ELR (cell line): ENCODE results near the gene RUNX2.

Experiments
- DNase-seq: peaks from one replicate; pipeline ENCODE4 v3.0.0-alpha.2; 2015; ENCODE audit warnings: low read depth

Gene RUNX2

DNA sequence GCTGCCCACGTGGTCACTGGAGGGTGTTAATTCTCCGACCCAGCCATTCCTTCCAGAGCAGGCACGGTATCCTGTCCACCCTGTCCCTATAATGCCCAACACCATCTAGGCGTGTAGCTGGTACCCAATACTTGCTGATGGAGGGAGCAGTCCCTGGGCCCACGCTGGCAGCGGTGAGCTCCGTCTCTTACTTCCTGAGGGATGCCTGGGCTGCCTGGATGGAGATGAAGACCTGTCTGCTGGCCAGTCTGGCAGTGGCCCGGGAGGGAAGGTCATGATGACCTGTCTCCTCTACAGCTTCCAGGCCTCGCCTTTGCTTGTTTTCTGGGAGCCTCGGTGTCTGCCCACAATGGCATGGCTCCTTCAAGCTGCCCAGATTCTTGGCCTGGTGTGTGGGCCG, 347.5 kb downstream of the RUNX2 start:
- DNase-seq, result no peak

DNA sequence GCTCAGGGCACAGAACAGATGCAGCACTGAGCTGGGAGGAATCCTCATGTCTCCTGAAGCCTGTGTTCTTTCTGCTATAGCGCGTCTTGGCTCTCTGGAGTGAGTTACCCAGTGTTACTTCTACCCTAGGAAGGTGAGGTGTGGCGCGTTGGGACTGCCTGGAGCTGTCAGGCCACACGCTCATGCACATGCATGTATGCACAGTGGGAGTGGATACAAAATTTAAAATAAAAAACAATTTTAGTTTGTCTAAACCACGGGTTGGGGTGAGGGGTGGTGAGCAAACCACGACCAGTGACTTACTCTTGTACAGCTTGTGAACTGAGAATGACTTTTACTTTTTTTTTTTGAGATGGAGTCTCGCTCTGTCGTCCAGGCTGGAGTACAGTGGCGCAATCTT, 348.2 kb downstream of the RUNX2 start:
- DNase-seq, result no peak

DNA sequence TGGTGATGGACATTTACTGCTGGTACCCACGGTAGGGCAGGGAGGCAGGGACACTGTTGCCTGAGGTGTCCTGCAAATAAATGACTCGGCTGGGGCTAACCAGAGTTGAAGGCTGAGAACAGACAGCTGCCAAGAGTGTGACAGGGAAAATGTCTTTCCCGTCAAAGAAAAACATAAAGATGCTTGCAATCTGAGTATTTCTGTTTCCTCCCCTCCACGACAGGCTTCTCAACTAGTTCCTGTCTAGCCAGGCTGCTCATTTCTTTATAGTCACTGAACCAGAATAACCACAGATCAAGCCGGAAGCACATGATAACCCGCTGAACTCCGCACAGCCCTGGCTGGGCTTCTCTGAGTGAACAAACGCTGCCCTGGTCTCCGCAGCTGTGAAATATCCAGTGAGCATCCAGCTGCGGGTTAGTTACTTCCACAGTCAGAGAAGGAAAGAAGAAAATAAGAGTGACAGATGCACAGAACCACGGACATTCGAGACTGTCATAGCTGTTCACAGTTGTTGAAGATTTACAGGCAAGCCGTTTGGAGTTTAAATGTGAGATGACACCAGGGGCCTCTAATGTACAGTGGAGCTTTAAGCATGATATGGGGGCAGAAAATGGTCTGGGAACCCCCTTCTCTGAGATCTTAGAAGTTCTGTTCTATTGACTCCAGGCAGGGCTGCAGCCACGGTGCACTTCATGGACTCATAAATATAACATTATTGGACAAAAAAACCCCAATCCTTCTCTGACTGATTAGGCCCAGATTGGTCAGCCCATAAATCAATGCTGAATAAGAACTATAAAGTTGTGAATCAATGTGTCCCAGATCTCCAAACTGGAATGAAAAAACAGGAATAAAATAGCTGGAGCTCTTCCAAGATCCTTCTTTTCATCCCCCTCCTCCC, 349.5 kb downstream of the RUNX2 start:
- no peak for DNase-seq

- no peak for DNase-seq
Observed at GRCh38 chr6:45678285-45678607, 350.1 kb downstream of the RUNX2 start.

DNA sequence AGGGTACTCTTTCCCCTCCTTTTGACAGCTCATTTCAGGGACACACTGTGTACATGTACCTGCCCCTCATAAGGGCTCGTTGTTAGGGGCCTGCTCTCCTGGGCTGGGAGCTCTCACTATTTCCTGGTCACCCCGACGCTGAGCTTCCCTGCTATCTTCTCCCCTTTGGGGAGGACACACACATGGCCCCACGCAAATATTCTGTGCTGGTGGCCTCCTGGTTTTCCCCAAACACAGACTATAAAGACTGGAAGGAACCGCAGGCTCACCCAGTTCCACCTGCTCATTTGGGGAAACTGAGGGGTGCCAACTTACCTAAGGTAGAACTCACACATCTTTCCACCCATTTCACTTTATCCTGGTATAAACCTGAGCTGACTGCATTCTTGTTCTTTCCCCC, 351.0 kb downstream of the RUNX2 start:
- DNase-seq, result no peak

DNA sequence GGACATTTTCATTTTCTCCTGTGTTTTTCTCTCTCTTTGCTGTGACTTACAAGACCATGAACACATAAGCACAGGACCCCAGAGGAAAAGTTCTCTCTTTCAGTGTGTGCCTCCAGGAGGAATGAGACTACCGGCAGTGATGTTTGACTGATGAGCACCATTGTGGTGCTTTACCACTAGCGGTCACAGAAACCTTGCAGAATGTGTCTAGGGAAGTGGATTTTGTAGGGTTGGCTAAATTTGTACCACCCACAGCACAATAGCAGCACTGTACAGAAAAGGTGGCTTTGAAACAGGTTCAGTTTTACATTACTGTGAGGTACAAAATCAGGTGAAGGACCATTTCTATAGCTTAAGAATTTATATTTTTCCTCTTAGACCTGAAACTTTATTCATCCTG, 351.5 kb downstream of the RUNX2 start:
- no peak for DNase-seq

DNA sequence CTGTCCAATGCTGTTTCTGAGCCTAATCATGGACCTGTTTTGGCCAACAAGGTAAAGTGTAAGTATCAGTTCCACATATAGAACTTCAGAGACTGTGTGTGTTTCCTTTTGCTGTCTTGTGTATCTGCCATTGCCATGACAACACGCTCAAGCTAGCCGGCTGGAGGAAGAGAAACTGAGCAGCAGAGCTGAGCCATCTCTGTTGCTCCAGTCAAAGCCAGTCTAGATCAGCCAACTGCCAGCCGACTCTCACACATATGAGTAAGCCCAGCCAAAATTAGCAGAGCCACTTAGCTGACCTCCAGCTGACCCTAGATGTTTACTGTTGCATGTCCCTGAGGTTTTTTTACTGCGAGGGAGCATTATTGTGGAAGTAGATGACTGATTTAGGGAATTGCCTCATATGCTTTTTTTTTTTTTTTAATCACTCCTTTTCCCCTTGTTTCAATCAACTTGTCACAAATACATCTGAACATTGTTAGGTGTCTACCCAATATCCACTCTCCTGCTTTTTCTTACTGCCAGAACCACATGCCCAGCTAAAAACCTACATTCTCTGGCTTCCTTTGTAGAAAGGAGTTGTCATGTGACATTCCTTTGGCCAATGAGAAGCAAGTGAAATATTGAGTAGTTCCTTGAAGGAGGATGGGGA, 353.9 kb downstream of the RUNX2 start:
- DNase-seq, result peak; percentile 69

- no peak for DNase-seq
Observed at GRCh38 chr6:45684476-45684875, 356.3 kb downstream of the RUNX2 start.

GRCh38 chr6:45685076-45685475, 356.9 kb downstream of the RUNX2 start:
- DNase-seq, result no peak

DNA sequence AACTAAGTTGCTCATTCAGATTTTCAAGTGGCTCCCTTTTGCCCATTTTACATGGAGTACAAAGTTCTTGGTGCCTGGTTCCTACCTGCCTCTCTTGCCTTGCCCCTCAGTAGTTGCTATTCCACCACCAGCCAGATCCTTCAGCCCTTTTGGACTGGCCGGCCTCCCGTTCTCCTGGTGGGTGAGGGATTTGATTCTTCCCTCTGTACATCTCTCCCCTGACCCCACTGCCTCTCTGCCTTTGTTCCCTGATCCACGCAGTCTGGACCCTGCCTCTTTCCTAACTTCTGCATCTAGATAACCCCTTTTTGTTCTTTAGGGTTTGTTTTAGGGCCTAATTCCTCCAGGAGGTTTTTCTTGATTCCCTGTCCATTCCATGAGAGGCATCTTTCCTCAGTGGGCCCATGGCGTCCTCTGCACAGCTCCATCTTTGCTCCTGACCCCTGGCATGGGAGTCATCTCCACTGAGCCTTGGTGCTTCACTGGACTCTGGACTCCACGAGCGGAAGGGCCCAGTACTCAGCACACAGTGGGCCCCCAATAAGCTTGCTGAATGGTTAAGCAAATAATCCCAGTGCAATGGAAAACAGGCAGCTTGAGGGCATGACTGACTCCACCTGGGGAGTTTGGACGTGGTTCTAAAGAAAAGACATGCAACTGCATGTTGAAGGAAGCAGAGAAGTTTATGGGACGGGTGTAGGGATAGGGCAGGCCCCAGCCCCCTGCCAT, 358.9 kb downstream of the RUNX2 start:
- DNase-seq, result no peak

DNA sequence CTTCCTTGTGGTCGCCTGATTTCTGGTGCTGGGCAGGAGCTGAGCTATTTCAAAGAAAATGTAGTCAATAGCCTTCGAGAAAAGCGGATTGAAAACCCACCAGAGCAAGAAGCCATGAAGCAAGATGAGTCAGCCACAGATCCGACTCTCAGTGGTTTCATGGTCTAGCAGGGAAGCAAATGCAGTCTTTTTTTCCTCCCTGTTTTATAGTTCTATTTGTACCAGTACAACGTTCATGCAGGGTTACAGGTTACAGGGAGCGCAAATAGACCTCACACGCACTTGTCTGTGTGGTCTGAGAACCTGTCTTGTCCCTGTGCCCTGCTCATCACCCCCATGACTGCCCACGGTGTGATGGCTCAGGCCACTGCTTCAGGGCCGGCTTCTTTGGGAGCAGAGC, 359.4 kb downstream of the RUNX2 start:
- DNase-seq, result no peak

DNA sequence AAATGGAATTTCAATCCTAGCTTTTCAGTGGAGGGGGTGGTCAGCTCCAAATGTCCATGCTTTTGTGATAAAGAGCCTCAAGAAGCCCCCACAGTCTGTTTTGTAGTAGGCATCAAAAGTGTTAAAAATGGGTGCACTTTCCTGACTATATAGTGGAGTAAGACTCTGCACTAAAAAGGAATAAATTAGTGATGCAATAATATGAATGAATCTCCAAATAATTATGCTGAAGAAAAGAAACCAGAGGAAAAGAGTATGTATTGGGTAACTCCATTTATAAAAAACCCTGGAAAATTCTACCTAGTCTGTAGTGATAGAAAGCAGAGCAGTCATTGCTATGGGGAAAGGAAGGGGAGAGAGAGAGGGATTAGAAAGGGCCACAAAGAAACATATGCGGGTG, 360.1 kb downstream of the RUNX2 start:
- DNase-seq, result no peak

DNA sequence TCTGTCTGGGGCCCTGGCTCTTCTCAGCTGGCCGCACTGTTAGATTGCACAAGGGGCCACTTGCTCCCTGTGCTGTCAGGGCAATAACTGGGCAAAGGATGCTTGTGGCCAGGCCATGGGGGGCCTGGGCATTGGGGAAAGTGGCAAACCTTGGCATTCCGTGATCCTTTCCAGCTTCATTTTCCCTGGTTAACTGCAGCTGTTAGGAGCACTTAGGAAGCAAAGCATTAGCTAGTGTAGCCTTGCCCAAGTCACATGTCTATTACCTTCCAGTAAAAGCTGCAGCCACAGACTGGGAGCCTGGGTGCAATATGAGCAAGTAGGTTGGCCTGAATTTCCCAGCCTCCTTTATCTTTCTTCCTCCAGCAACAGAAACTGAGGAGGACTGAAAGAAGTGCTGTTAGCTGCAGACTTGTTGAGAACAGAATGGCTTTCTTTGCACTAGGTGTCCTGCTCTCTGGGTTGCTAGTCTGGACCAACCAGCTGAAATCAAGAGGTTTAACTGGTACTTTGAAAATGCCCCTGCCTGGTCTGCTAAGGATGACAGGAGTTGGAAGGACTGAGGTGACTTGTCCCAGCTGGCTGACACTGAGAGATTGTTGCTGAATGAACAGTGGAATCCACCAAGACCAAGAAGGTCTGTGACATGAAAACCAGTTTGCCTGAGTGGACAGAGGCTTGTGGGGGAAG, 361.9 kb downstream of the RUNX2 start:
- DNase-seq, result no peak

DNA sequence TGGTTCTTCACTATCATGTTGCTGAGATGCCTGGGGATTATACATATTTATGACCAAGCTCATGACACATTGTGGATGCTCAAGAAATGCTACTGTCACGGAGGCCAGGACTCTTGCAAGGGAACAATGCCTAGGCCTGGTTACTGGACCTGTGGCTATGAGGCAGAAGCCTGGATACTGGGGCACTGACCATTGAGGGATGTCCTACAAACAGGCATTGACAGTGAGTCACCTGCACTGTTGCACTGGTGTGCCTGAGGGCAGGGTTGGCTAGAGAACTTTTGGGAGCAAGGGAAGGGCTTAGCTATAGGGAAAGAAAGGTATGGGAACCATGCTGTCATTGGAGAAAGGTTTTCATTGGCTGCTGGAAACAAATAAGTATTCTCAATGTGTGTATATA, 362.7 kb downstream of the RUNX2 start:
- peak; percentile 75 for DNase-seq

DNA sequence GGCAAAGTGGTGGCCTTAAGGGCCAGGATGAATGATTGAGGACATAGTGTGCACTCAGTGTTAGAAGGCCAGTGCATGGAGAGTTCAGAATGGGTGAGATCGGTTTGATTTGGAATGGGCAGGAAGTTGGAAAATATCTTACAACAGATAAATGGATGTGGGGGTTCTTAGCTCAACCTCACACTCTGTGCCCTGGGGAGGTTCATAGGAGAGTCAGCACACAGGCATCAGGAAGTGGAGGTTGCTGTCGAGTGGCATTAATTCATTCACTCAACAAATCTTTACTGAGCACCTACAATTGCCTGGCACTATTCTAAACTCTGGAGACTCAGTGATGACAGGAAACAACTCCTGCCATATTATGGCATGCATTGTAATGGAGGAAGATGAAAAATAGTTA, 363.3 kb downstream of the RUNX2 start:
- DNase-seq, result peak; percentile 68

DNA sequence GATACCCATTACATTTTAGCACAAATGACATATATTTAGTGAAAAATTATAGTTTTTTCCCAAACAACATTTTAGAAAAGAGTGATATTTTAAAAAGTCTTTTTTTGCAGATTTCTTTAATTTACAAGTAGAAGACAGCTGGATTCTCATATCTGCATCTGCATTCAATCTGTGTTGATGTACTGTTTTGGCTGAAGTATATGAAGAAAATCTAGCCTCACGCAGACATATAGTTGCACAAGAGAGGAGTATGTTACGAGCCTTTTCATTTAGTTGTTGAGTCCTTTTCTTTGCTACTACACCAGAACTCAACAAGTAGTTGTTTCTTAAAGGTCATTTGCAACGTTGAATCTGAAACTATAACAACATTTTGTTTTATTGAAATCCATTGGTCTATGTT, 363.9 kb downstream of the RUNX2 start:
- DNase-seq, result no peak

DNA sequence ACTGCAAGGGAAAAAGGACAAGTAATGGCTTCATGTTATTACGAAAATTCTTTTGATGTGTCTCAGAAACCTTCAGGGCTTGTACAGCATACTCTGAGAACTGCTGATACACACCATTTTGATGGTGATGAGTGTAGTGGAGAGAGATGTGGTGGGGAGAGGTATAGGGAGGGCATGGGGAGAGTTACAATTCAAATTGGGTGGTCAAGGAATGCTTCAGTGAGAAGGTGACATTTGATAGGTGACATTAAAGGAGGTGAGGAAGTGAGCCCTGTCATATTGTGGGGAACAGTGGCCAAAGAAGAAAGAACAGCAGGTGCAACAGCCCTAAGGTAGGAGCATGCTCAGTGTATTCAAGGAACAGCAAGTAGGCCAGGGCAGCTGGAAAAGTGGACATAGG, 368.6 kb downstream of the RUNX2 start:
- DNase-seq, result peak; percentile 59

DNA sequence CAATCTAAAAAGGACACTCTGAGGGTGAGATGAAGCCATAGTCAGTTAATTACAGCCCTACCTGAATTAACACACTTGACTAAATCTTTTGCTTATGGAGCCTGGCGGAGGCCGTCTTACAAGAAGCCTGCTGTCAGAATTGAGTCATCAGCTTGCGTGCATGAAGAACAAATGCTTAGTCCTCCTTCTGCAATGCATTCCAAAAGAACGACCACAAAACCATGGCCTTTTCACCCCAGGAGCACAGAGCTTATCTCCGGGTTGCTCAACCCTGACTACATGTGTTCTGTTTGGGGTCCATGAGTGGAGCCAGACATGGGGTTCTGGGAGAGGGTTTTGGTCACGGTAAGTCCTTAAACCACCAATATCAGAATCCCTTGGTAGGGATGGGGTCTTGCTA, 369.5 kb downstream of the RUNX2 start:
- DNase-seq, result peak; percentile 99

DNA sequence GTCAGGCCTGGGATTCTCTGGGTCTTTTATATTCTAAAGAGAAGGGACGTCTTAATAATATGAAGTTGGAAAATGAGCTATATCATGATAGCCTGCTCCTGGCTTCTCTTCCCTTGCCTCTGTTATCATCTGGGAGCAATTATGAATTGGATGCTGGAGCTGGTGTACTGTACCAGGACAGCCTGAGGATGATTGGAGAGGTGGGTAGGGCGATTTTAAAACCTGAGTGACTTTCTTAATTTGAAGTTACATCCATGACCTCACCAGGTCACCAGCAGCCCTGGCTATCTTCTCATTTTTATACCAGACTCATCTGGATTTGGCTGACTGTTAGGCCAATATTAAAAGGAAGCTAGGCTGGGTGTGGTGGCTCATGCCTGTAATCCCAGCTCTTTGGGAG, 369.9 kb downstream of the RUNX2 start:
- DNase-seq, result no peak

- no peak for DNase-seq
Observed at GRCh38 chr6:45699663-45700062, 371.5 kb downstream of the RUNX2 start.

GRCh38 chr6:45702849-45703739, 375.0 kb downstream of the RUNX2 start:
- DNase-seq, result peak; percentile 86
